Vagina (tissue), 2 donors: ENCODE measurements around the gene FAM98C.

Experiments
- POLR2A ChIP-seq, 2 donors: fragments of 450-650 bp; IDR thresholded peaks; one replicate each; pipeline ENCODE4 v1.6.1; 2017; ENCODE audit warnings: antibody characterized with exemption in 2 of 2, mild to moderate bottlenecking in 2 of 2, moderate library complexity in 2 of 2
- POLR2AphosphoS5 ChIP-seq, 2 donors: sonication (generic); formaldehyde crosslinking; IDR thresholded peaks; one replicate each; pipeline ENCODE4 v1.9.0; 2017; ENCODE audit warnings: antibody characterized with exemption in 2 of 2, mild to moderate bottlenecking in 2 of 2, low read depth in 1 of 2; ENCODE audit not compliant: insufficient read depth in 1 of 2
- TF ChIP-seq, protein P1 (sequence below), 3 experiments: fragments of 450-650 bp in 2 of 3; fragments of 200-600 bp in 1 of 3; sonication (generic) in 1 of 3; IDR thresholded peaks; one replicate each; pipeline ENCODE4 v1.5.1; 2017 to 2019; ENCODE audit warnings: antibody characterized with exemption in 3 of 3, mild to moderate bottlenecking in 2 of 3, moderate library complexity in 2 of 3

GRCh38 chr19:38361633-38362075 is 41.2 kb upstream of the FAM98C start:
- TF ChIP-seq, protein P1, sequence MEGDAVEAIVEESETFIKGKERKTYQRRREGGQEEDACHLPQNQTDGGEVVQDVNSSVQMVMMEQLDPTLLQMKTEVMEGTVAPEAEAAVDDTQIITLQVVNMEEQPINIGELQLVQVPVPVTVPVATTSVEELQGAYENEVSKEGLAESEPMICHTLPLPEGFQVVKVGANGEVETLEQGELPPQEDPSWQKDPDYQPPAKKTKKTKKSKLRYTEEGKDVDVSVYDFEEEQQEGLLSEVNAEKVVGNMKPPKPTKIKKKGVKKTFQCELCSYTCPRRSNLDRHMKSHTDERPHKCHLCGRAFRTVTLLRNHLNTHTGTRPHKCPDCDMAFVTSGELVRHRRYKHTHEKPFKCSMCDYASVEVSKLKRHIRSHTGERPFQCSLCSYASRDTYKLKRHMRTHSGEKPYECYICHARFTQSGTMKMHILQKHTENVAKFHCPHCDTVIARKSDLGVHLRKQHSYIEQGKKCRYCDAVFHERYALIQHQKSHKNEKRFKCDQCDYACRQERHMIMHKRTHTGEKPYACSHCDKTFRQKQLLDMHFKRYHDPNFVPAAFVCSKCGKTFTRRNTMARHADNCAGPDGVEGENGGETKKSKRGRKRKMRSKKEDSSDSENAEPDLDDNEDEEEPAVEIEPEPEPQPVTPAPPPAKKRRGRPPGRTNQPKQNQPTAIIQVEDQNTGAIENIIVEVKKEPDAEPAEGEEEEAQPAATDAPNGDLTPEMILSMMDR (IDR thresholded peaks at IDR 0.05): no peak
- TF ChIP-seq POLR2A (IDR thresholded peaks at IDR 0.05): no peak
- TF ChIP-seq POLR2AphosphoS5 (IDR thresholded peaks at IDR 0.05; ENCODE audit: insufficient read depth in 1 of 2, low read depth in 1 of 2): no peak
